Testis (tissue), 3 donors: ENCODE measurements around the gene TRAF2. TPM values are rescaled to one million over a fixed set of nuclear protein-coding genes. Genes with fewer than 3 reads are reported as not detected.

Experiments
- DNase-seq: peaks from one replicate; pipeline ENCODE4 v3.0.0-alpha.2; 2019
- H3K27ac ChIP-seq, 2 donors: fragments of 200-600 bp; sonication (generic); one replicate each; pipeline ENCODE4 v1.5.1; 2019
- H3K27me3 ChIP-seq: fragments of 200-600 bp; sonication (generic); one replicate; pipeline ENCODE4 v1.5.1; 2019
- H3K36me3 ChIP-seq: fragments of 200-600 bp; sonication (generic); one replicate; pipeline ENCODE4 v1.5.1; 2017; ENCODE audit warnings: low read depth; ENCODE audit errors: missing control alignments
- H3K4me1 ChIP-seq: fragments of 200-600 bp; sonication (generic); one replicate; pipeline ENCODE4 v1.5.1; 2019
- H3K4me3 ChIP-seq, 2 donors: fragments of 200-600 bp; sonication (generic); one replicate each; pipeline ENCODE4 v1.5.1; 2017 to 2019
- H3K9me3 ChIP-seq: fragments of 200-600 bp; sonication (generic); one replicate; pipeline ENCODE4 v1.5.1; 2017
- POLR2A ChIP-seq: fragments of 450-650 bp; IDR thresholded peaks from one replicate; pipeline ENCODE4 v1.6.1; 2017; ENCODE audit warnings: antibody characterized with exemption, mild to moderate bottlenecking, moderate library complexity
- WGBS, 2 donors: methylation state at CpG; one replicate each; pipeline ENCODE4 v1.1.5; 2018; 5-methylcytosine and 5-hydroxymethylcytosine counted together
- intact Hi-C: fragments of 100-400 bp; cut with DNase I; formaldehyde crosslinking; loops from one replicate; pipeline ENCODE4 v1.15.1; 2023; ENCODE audit warnings: low total_unique reads
- polyA plus RNA-seq: library from polyadenylated mRNA; stranded (reverse); fragments of 350-450 nt; fragmentation: Illumina TruSeq; extraction: RNeasy Lipid Tissue Mini Kit (QIAGEN cat#74804); gene quantifications from one replicate; pipeline ENCODE4 v1.2.3, GENCODE V29; 2014; ENCODE audit warnings: low read depth, low replicate concordance; ENCODE audit not compliant: insufficient read depth
- total RNA-seq, 2 donors: library from RNA; depleted of rRNA; stranded (reverse); fragments of >200 nt; gene quantifications; one replicate each; pipeline ENCODE4 v1.2.3, GENCODE V29; 2016
- TF ChIP-seq, protein P1 (sequence below), 3 experiments: fragments of 450-650 bp in 2 of 3; fragments of 200-600 bp in 1 of 3; sonication (generic) in 1 of 3; IDR thresholded peaks; one replicate each; pipeline ENCODE4 v1.5.1; 2016 to 2019; ENCODE audit warnings: antibody characterized with exemption in 3 of 3, mild to moderate bottlenecking in 2 of 3, moderate library complexity in 1 of 3

Gene TRAF2
- total and polyA plus RNA-seq, 3 donors from 2014 or later: 21.9 to 32.9 (median 23.7) TPM

- Histone ChIP-seq H3K27me3 (no peaks in the 10 kb centered on the region), H3K9me3 (no peaks in the 10 kb centered on the region), H3K4me1 (peaks cover 19% of the 10 kb centered on the region), H3K4me3 (no peak overlapping the region), H3K36me3 (no peaks in the 10 kb centered on the region), H3K27ac (no peak overlapping the region)
- TF ChIP-seq, protein P1, sequence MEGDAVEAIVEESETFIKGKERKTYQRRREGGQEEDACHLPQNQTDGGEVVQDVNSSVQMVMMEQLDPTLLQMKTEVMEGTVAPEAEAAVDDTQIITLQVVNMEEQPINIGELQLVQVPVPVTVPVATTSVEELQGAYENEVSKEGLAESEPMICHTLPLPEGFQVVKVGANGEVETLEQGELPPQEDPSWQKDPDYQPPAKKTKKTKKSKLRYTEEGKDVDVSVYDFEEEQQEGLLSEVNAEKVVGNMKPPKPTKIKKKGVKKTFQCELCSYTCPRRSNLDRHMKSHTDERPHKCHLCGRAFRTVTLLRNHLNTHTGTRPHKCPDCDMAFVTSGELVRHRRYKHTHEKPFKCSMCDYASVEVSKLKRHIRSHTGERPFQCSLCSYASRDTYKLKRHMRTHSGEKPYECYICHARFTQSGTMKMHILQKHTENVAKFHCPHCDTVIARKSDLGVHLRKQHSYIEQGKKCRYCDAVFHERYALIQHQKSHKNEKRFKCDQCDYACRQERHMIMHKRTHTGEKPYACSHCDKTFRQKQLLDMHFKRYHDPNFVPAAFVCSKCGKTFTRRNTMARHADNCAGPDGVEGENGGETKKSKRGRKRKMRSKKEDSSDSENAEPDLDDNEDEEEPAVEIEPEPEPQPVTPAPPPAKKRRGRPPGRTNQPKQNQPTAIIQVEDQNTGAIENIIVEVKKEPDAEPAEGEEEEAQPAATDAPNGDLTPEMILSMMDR (IDR thresholded peaks at IDR 0.05): no peak
- intact Hi-C loops: loop anchor here (5.0 kb wide), 1 partner anchor 133 kb away; the partner anchor contains the start of gene RABL6
- DNase-seq: no peak
- WGBS, 2 donors: 92 to 95% methylated on average over 20 to 42 of the region's 42 CpGs
These were observed 54.4 kb downstream of the TRAF2 start for GRCh38 chr9:136940526-136941230.

GRCh38 chr9:136941231-136942111, 55.2 kb downstream of the TRAF2 start:
- no peaks in the 10 kb centered on the region for H3K36me3 ChIP-seq

DNA sequence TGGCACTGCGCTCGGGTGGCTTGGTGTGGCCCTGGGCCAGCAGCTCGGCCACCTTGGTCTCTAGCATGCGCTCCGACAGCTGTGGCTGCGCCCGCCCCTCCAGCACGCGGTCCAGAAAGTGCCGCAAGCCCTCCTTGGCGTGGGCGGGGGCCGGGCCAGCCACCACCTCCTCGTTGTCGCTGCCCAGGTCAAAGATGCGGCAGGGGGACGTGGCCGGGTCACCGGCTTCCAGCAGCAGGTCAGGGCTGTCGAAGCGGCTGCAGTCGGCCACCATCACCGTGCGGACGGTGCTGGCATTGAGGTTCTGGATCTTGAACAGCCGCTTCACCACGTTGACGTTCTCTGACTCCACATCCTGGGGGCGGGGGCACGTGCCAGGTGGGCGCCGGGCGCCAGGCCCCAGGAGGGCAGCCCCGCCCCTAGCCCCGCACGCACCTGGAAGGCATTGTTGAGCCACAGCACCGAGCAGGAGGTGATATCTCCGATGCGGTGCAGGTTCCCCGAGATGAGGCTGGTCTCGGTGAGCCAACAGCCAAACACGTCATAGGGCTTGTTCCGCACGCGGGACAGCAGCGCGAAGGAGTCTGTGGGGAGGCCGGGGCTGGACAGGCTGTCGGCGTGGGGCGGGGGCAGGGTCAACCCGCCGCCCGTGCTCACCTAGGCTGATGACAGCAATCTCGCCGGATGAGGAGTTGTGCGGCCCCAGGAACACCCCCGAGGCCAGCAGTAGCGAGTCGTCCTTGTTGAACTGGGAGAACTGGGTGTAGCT, 56.0 kb downstream of the TRAF2 start:
- Histone ChIP-seq H3K27ac (no peak overlapping the region), H3K9me3 (no peaks in the 10 kb centered on the region), H3K4me3 (no peak overlapping the region), H3K36me3 (no peaks in the 10 kb centered on the region), H3K4me1 (peaks cover 24% of the 10 kb centered on the region), H3K27me3 (no peaks in the 10 kb centered on the region)
- WGBS, 2 donors: 92 to 95% methylated on average over 21 to 57 of the region's 60 CpGs
- DNase-seq: no peak
- TF ChIP-seq POLR2A: no peak
- TF ChIP-seq, protein P1 (IDR thresholded peaks at IDR 0.05): no peak
- intact Hi-C loops: loop anchor here (5.0 kb wide), 1 partner anchor 135 kb away; the partner anchor contains the start of gene RABL6

More at GRCh38 chr9:136941231-136942111, 55.2 kb downstream of the TRAF2 start:
- Histone ChIP-seq H3K4me3 (no peak overlapping the region), H3K27me3 (no peaks in the 10 kb centered on the region), H3K4me1 (peaks cover 19% of the 10 kb centered on the region), H3K9me3 (no peaks in the 10 kb centered on the region), H3K27ac (no peak overlapping the region)
- no peak for DNase-seq
- TF ChIP-seq POLR2A: no peak
- TF ChIP-seq, protein P1 (IDR thresholded peaks at IDR 0.05): no peak
- WGBS, 2 donors: 95 to 97% methylated on average over 37 to 55 of the region's 55 CpGs
- intact Hi-C loops: loop anchor here (5.0 kb wide), 1 partner anchor 134 kb away; the partner anchor contains the start of gene RABL6

DNA sequence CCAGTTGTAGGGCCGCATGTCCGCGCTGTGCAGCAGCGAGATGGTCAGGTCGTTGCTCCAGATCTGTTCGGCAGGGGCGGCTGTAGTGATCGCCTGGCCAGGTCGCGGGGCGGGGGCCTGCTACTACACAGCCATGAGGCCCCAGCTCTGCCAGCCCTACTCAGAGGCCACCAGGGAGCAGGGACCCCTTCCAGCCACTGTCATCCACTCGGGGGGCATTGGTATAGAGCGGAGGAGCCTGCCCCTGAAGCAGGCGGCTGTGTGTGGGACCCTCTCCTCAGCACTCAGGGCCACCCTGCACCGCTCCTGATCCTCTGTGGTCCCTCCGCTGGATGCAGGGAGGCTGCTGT, 56.5 kb downstream of the TRAF2 start:
- DNase-seq: no peak

More for the DNA sequence above, 56.5 kb downstream of the TRAF2 start:
- no peak overlapping the region for H3K4me3 ChIP-seq
- TF ChIP-seq, protein P1 (IDR thresholded peaks at IDR 0.05): no peak
- TF ChIP-seq POLR2A: no peak
- H3K4me1 ChIP-seq: peaks cover 29% of the 10 kb centered on the region
- intact Hi-C loops: loop anchor here (5.0 kb wide), 1 partner anchor 136 kb away; the partner anchor contains the start of gene RABL6
- H3K27me3 ChIP-seq: no peaks in the 10 kb centered on the region
- H3K27ac ChIP-seq: no peak overlapping the region
- H3K36me3 ChIP-seq: no peaks in the 10 kb centered on the region
- 92 to 94% methylated on average over 2 to 16 of the region's 16 CpGs for WGBS, 2 donors
- no peaks in the 10 kb centered on the region for H3K9me3 ChIP-seq
